HepG2 (cell line): ENCODE data around the gene COASY. TPM values are rescaled to one million over a fixed set of nuclear protein-coding genes. Genes with fewer than 3 reads are reported as not detected.
A peak's percentile ranks its signal among the peaks of the same experiment; 100 is the strongest.

ENCODE experiments used
- FOXP1 ChIP-seq, 2 experiments: fragments of 450-650 bp in 1 of 2; IDR thresholded peaks; 2 replicates each; pipeline ENCODE4 v1.6.1; 2017 to 2018; ENCODE audit warnings: antibody characterized with exemption in 1 of 2
- GATA4 ChIP-seq: sonication (generic); IDR thresholded peaks from 2 replicates; pipeline ENCODE4 v1.6.1; 2016; ENCODE audit warnings: antibody characterized with exemption, low read depth, borderline replicate concordance
- IRF2 ChIP-seq: IDR thresholded peaks from 2 replicates; pipeline ENCODE4 v1.6.1; 2018; ENCODE audit warnings: missing genetic modification reagents, missing compliant biosample characterization
- KDM3A ChIP-seq: IDR thresholded peaks from 2 replicates; pipeline ENCODE4 v1.6.1; 2018; ENCODE audit warnings: low read depth, missing compliant biosample characterization
- MTA3 ChIP-seq: sonication (generic); formaldehyde crosslinking; IDR thresholded peaks from 2 replicates; pipeline ENCODE4 v1.4.0; 2020; ENCODE audit warnings: missing genetic modification reagents
- NR3C1 ChIP-seq: sonication (generic); formaldehyde crosslinking; IDR thresholded peaks from 2 replicates; pipeline ENCODE4 v1.4.0; 2020; ENCODE audit warnings: missing genetic modification reagents
- RBFOX2 ChIP-seq: fragments of 200-400 bp; formaldehyde crosslinking; IDR thresholded peaks from 2 replicates; pipeline ENCODE4 v1.6.1; 2017; ENCODE audit warnings: low read depth, mild to moderate bottlenecking, low read length
- RFX1 ChIP-seq: fragments of 450-650 bp; IDR thresholded peaks from 2 replicates; pipeline ENCODE4 v1.6.1; 2017
- SYNCRIP ChIP-seq: fragments of 200-400 bp; formaldehyde crosslinking; IDR thresholded peaks from 2 replicates; pipeline ENCODE4 v1.6.1; 2018; ENCODE audit warnings: mild to moderate bottlenecking, low read depth, low read length; ENCODE audit not compliant: insufficient read depth
- TCF12 ChIP-seq, 2 experiments: fragments of 450-650 bp in 1 of 2; sonication (generic) in 1 of 2; formaldehyde crosslinking in 1 of 2; IDR thresholded peaks; 2 replicates each; pipeline versions ENCODE4 v1.6.1 to v1.8.0; 2017 to 2022; ENCODE audit warnings: antibody characterized with exemption in 1 of 2, mild to moderate bottlenecking in 1 of 2, missing genetic modification reagents in 1 of 2, moderate library complexity in 1 of 2
- TEF ChIP-seq: sonication (generic); formaldehyde crosslinking; IDR thresholded peaks from 2 replicates; pipeline ENCODE4 v1.5.0; 2020; ENCODE audit warnings: missing genetic modification reagents
- ZNF496 ChIP-seq: sonication (generic); formaldehyde crosslinking; IDR thresholded peaks from 2 replicates; pipeline ENCODE4 v1.8.1; 2023; ENCODE audit warnings: mild to moderate bottlenecking, moderate library complexity, missing genetic modification reagents; ENCODE audit not compliant: insufficient replicate concordance
- ZNF580 ChIP-seq: IDR thresholded peaks from 2 replicates; pipeline ENCODE4 v1.6.1; 2016; ENCODE audit warnings: low read depth, borderline replicate concordance
- polyA plus RNA-seq, 8 experiments: library from polyadenylated mRNA; depleted of rRNA in 3 of 8; stranded (reverse) in 7 of 8; unstranded in 1 of 8; fragments of >200 nt; fragmentation: Illumina TruSeq in 4 of 8; extraction: Trizol in 4 of 8; gene quantifications; 2 replicates each; pipeline versions ENCODE4 v1.2.1 to v1.2.3, GENCODE V29; 2011 to 2016; ENCODE audit warnings: low read depth in 4 of 8, missing spikeins in 1 of 8, mixed read lengths in 1 of 8; ENCODE audit not compliant: insufficient read depth in 1 of 8
- total RNA-seq, 5 experiments: library from RNA; depleted of rRNA; stranded (reverse); fragments of >200 nt; fragmentation: Illumina TruSeq; extraction: Trizol; gene quantifications; 2 replicates each; pipeline ENCODE4 v1.2.3, GENCODE V29; 2016; ENCODE audit warnings: low read depth in 1 of 5
- TF ChIP-seq, protein P1 (sequence below): IDR thresholded peaks from 2 replicates; pipeline ENCODE4 v1.6.1; 2016; ENCODE audit warnings: low read depth, control low read depth
- TF ChIP-seq, protein P2 (sequence below): sonication (generic); formaldehyde crosslinking; IDR thresholded peaks from 2 replicates; pipeline ENCODE4 v1.4.0; 2020; ENCODE audit warnings: mild to moderate bottlenecking, missing genetic modification reagents
- TF ChIP-seq, protein P3 (sequence below): IDR thresholded peaks from 2 replicates; pipeline ENCODE4 v1.6.1; 2016; ENCODE audit warnings: control low read depth
- TF ChIP-seq, protein P4 (sequence below): IDR thresholded peaks from 2 replicates; pipeline ENCODE4 v1.6.1; 2016; ENCODE audit warnings: missing compliant biosample characterization, missing genetic modification reagents, borderline replicate concordance
- TF ChIP-seq, protein P5 (sequence below): sonication (generic); formaldehyde crosslinking; IDR thresholded peaks from 2 replicates; pipeline ENCODE4 v1.4.0; 2020; ENCODE audit warnings: missing genetic modification reagents

COASY gene
- total and polyA plus RNA-seq, 2 of the 13 experiments (the other 11 are each of a cell fraction or from before 2014, with no cell fraction given) = 90.7 to 125 TPM

DNA sequence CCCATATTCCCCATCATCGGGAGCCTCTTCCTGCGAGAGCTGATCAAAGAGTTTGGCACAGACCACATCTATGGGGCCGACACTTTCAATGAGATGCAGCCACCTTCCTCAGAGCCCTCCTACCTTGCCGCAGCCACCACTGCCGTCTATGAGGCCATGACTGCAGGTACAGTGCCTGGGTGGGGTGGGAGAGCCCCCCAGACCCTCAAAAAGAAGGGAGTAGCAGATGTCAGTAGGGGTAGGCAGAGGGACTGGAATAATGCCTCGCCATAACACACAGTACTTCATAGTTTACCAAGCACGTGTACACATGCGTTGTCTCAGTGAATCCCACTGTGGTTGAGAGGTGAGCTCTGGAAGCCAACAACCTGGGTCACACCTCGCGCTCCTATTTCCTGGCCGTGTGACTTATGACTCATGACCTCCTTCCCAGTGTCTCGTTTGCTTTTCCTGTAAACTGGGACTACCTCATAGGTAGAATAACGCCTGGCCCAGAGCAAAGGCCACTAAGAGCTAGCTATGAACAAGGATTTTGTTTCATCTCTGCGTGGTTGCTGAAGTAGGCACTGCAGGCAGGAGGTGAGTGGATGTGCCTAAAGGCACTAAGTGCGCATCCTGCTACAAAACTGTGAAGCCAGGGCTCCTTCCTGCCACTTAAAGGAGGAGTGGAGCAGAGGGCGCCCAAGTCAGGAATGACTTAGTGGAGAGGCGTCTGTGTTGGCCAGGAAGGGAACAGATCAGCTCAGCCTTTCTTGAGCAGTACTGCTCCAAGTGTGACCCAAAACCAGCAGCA, 20.7 kb upstream of the COASY start (continued):
- TF ChIP-seq, protein P1, sequence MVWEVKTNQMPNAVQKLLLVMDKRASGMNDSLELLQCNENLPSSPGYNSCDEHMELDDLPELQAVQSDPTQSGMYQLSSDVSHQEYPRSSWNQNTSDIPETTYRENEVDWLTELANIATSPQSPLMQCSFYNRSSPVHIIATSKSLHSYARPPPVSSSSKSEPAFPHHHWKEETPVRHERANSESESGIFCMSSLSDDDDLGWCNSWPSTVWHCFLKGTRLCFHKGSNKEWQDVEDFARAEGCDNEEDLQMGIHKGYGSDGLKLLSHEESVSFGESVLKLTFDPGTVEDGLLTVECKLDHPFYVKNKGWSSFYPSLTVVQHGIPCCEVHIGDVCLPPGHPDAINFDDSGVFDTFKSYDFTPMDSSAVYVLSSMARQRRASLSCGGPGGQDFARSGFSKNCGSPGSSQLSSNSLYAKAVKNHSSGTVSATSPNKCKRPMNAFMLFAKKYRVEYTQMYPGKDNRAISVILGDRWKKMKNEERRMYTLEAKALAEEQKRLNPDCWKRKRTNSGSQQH (CRISPR knock-in tag) = peak; percentile 53; the same call in 1 of the 2 replicates
- TF ChIP-seq NR3C1 (CRISPR knock-in tag) (no peak), ZNF580 (no peak; the same call in 1 of the 2 replicates), TEF (no peak), RFX1 (no peak), TCF12 (IDR thresholded peaks at IDR 0.05) (no peak), TCF12 (CRISPR knock-in tag; IDR thresholded peaks at IDR 0.05) (no peak; the same call in 1 of the 2 replicates), ZNF496 (CRISPR knock-in tag) (no peak), FOXP1 (IDR thresholded peaks at IDR 0.05) (no peak), FOXP1 (CRISPR knock-in tag; IDR thresholded peaks at IDR 0.05) (peak; percentile 73), RBFOX2 (peak; percentile 46; the same call in 1 of the 2 replicates), GATA4 (peak; percentile 28; the same call in 1 of the 2 replicates), MTA3 (CRISPR knock-in tag) (no peak), KDM3A (CRISPR knock-in tag) (no peak; the same call in 1 of the 2 replicates), IRF2 (CRISPR knock-in tag) (peak; percentile 53; the same call in 1 of the 2 replicates), SYNCRIP (no peak)
- TF ChIP-seq, protein P2, sequence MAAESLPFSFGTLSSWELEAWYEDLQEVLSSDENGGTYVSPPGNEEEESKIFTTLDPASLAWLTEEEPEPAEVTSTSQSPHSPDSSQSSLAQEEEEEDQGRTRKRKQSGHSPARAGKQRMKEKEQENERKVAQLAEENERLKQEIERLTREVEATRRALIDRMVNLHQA (CRISPR knock-in tag) = no peak
- TF ChIP-seq, protein P3, sequence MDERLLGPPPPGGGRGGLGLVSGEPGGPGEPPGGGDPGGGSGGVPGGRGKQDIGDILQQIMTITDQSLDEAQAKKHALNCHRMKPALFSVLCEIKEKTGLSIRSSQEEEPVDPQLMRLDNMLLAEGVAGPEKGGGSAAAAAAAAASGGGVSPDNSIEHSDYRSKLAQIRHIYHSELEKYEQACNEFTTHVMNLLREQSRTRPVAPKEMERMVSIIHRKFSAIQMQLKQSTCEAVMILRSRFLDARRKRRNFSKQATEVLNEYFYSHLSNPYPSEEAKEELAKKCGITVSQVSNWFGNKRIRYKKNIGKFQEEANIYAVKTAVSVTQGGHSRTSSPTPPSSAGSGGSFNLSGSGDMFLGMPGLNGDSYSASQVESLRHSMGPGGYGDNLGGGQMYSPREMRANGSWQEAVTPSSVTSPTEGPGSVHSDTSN (CRISPR knock-in tag) = no peak
- TF ChIP-seq, protein P4, sequence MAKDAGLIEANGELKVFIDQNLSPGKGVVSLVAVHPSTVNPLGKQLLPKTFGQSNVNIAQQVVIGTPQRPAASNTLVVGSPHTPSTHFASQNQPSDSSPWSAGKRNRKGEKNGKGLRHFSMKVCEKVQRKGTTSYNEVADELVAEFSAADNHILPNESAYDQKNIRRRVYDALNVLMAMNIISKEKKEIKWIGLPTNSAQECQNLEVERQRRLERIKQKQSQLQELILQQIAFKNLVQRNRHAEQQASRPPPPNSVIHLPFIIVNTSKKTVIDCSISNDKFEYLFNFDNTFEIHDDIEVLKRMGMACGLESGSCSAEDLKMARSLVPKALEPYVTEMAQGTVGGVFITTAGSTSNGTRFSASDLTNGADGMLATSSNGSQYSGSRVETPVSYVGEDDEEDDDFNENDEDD (CRISPR knock-in tag) = peak; percentile 85; the same call in 1 of the 2 replicates
- TF ChIP-seq, protein P5, sequence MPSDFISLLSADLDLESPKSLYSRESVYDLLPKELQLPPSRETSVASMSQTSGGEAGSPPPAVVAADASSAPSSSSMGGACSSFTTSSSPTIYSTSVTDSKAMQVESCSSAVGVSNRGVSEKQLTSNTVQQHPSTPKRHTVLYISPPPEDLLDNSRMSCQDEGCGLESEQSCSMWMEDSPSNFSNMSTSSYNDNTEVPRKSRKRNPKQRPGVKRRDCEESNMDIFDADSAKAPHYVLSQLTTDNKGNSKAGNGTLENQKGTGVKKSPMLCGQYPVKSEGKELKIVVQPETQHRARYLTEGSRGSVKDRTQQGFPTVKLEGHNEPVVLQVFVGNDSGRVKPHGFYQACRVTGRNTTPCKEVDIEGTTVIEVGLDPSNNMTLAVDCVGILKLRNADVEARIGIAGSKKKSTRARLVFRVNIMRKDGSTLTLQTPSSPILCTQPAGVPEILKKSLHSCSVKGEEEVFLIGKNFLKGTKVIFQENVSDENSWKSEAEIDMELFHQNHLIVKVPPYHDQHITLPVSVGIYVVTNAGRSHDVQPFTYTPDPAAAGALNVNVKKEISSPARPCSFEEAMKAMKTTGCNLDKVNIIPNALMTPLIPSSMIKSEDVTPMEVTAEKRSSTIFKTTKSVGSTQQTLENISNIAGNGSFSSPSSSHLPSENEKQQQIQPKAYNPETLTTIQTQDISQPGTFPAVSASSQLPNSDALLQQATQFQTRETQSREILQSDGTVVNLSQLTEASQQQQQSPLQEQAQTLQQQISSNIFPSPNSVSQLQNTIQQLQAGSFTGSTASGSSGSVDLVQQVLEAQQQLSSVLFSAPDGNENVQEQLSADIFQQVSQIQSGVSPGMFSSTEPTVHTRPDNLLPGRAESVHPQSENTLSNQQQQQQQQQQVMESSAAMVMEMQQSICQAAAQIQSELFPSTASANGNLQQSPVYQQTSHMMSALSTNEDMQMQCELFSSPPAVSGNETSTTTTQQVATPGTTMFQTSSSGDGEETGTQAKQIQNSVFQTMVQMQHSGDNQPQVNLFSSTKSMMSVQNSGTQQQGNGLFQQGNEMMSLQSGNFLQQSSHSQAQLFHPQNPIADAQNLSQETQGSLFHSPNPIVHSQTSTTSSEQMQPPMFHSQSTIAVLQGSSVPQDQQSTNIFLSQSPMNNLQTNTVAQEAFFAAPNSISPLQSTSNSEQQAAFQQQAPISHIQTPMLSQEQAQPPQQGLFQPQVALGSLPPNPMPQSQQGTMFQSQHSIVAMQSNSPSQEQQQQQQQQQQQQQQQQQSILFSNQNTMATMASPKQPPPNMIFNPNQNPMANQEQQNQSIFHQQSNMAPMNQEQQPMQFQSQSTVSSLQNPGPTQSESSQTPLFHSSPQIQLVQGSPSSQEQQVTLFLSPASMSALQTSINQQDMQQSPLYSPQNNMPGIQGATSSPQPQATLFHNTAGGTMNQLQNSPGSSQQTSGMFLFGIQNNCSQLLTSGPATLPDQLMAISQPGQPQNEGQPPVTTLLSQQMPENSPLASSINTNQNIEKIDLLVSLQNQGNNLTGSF = no peak; the same call in 1 of the 2 replicates
